GM06990 (cell line): ENCODE data around the gene NSUN6.
A peak's percentile ranks its signal among the peaks of the same experiment; 100 is the strongest.
"Not testable (repeated sequence)": the region's sequence is repeated elsewhere in the genome, so short reads cannot be mapped to it uniquely, and the experiment has no call there.

Experiments
- DNase-seq: peaks from one replicate; pipeline ENCODE4 v3.0.0-alpha.2; 2011; ENCODE audit not compliant: insufficient read length; ENCODE audit errors: extremely low read depth
- H3K27me3 ChIP-seq: replicated peaks from 2 replicates; pipeline ENCODE4 v1.6.0; 2011; ENCODE audit warnings: low read length; ENCODE audit not compliant: control insufficient read depth, insufficient read depth
- H3K36me3 ChIP-seq: 2 replicates; pipeline ENCODE4 v1.5.1; 2011; ENCODE audit warnings: low read length; ENCODE audit not compliant: control insufficient read depth, insufficient read depth
- H3K4me3 ChIP-seq: replicated peaks from 2 replicates; pipeline ENCODE4 v1.5.1; 2011; ENCODE audit warnings: low read depth, mild to moderate bottlenecking, control low read depth, low read length
- TF ChIP-seq, protein P1 (sequence below): IDR thresholded peaks from 2 replicates; pipeline ENCODE4 v1.5.1; 2011; ENCODE audit warnings: low read length, control low read depth, mild to moderate bottlenecking, inconsistent platforms; ENCODE audit not compliant: insufficient read depth, poor library complexity, severe bottlenecking

The NSUN6 gene

DNA sequence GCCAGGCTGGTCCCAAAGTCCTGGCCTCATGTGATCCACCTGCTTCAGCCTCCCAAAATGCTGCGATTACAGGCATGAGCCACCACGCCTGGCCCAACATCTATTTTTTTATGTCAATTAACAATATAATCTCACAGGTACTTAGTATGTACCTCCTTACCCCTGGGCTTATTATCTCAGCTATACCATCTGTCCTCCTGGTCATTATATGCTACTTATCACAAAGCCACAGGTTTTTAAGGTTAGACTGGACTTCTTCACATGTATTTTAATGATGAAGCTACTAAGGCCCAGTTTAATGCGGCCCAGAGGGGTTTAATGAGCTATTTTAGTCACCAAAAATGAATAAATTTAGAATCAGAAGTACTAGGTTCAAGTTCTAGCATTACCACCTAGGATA lies 3.4 kb downstream of the NSUN6 start:
- H3K27me3 ChIP-seq = no peaks in the 10 kb centered on the region
- no peaks in the 10 kb centered on the region; the same call in 1 of the 2 replicates for H3K36me3 ChIP-seq
- H3K4me3 ChIP-seq = no peak overlapping the region
- DNase-seq = no peak
- TF ChIP-seq, protein P1, sequence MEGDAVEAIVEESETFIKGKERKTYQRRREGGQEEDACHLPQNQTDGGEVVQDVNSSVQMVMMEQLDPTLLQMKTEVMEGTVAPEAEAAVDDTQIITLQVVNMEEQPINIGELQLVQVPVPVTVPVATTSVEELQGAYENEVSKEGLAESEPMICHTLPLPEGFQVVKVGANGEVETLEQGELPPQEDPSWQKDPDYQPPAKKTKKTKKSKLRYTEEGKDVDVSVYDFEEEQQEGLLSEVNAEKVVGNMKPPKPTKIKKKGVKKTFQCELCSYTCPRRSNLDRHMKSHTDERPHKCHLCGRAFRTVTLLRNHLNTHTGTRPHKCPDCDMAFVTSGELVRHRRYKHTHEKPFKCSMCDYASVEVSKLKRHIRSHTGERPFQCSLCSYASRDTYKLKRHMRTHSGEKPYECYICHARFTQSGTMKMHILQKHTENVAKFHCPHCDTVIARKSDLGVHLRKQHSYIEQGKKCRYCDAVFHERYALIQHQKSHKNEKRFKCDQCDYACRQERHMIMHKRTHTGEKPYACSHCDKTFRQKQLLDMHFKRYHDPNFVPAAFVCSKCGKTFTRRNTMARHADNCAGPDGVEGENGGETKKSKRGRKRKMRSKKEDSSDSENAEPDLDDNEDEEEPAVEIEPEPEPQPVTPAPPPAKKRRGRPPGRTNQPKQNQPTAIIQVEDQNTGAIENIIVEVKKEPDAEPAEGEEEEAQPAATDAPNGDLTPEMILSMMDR = no peak

DNA sequence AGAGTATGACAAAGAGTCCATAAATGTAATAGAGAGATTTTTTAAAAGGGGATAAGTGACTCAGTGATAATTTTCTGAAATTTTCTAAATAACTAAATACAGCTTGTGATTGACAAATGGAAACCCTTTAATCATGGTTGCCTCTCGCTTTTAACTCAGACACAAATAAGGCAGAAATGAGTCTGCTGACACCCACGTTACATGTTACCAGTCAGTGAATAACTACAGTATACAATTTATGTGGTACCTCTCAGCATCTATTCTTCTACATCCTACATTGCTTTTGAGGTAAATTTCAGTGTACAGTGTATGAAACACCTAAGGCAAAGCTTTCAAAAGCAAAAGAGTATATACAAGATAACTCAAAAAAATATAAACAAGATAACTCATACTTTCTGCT lies 4.2 kb downstream of the NSUN6 start:
- TF ChIP-seq, protein P1 = no peak
- H3K4me3 ChIP-seq = no peak overlapping the region

DNA sequence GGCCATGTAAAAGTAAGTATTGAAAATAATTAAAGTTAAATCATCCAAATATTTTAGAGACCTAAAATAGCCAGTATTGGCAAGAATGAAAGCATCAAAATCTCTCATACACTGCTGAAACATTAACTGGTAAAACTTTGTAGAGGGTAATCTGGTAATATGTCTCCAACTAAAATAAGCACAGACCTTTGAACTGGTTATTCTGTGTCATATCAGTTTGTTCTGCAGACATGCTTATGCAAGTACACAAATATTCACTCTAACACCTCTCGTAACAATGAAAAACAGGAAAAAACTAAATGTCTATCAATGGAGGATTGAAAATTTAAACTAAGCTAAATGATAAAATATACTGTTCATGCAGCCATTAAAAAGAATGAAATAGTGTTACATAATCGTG lies 11.7 kb downstream of the NSUN6 start:
- H3K27me3 ChIP-seq, H3K4me3 ChIP-seq, H3K36me3 ChIP-seq, DNase-seq: not testable (repeated sequence)

More for the DNA sequence above, 4.2 kb downstream of the NSUN6 start:
- no peaks in the 10 kb centered on the region for H3K27me3 ChIP-seq
- DNase-seq = no peak
- no peaks in the 10 kb centered on the region; the same call in 1 of the 2 replicates for H3K36me3 ChIP-seq

DNA sequence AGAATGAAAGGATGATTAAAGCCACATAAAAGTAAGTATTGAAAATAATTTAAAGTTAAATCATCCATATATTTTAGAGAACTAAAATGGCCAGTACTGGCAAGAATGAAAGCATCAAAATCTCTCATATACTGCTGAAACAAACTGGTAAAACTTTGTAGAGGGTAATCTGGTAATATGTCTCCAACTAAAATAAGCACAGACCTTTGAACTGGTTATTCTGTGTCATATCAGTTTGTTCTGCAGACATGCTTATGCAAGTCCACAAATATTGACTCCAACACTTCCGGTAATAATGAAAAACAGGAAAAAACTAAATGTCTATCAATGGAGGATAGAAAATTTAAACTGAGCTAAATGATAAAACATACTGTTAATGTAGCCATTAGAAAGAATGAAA lies 14.0 kb downstream of the NSUN6 start:
- not testable (repeated sequence) for DNase-seq, H3K36me3 ChIP-seq, H3K27me3 ChIP-seq, H3K4me3 ChIP-seq

DNA sequence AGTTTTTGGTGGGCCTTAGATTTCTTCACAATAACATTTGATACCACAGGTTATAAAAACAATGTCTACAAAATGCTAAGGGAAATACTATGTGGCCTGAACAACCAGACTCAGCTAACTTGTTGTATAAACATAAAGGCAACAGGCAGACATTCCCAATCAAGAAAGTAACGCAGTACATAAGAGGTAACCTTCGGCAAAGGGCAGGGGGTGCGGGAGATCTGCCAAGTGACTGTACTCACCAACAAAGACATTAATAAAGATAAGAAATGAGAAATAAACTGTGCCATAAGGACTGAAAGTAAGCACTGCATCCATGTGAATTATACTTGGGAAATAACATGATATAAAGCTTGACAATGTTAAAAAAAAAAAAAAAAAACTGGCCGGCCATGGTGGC lies 15.4 kb downstream of the NSUN6 start:
- TF ChIP-seq, protein P1 = no peak
- no peaks in the 10 kb centered on the region for H3K27me3 ChIP-seq
- no peak for DNase-seq
- no peak overlapping the region for H3K4me3 ChIP-seq
- H3K36me3 ChIP-seq = no peaks in the 10 kb centered on the region; the same call in 1 of the 2 replicates

DNA sequence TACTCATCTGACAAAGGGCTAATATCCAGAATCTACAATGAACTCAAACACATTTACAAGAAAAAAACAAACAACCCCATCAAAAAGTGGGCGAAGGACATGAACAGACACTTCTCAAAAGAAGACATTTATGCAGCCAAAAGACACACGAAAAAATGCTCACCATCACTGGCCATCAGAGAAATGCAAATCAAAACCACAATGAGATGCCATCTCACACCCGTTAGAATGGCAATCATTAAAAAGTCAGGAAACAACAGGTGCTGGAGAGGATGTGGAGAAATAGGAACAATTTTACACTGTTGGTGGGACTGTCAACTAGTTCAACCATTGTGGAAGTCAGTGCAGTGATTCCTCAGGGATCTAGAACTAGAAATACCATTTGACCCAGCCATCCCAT lies 18.9 kb downstream of the NSUN6 start:
- not testable (repeated sequence) for H3K4me3 ChIP-seq, DNase-seq, H3K36me3 ChIP-seq, H3K27me3 ChIP-seq

DNA sequence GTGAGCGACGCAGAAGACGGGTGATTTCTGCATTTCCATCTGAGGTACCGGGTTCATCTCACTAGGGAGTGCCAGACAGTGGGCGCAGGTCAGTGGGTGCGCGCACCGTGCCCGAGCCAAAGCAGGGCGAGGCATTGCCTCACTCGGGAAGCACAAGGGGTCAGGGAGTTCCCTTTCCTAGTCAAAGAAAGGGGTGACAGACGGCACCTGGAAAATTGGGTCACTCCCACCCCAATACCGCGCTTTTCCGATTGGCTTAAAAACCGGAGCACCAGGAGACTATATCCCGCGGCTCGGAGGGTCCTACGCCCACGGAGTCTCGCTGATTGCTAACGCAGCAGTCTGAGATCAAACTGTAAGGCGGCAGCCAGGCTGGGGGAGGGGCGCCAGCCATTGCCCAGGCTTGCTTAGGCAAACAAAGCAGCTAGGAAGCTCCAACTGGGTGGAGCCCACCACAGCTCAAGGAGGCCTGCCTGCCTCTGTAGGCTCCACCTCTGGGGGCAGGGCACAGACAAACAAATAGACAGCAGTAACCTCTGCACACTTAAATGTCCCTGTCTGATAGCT lies 23.9 kb downstream of the NSUN6 start:
- H3K4me3 ChIP-seq = peak overlapping the region; percentile 68
- DNase-seq = peak; percentile 55

DNA sequence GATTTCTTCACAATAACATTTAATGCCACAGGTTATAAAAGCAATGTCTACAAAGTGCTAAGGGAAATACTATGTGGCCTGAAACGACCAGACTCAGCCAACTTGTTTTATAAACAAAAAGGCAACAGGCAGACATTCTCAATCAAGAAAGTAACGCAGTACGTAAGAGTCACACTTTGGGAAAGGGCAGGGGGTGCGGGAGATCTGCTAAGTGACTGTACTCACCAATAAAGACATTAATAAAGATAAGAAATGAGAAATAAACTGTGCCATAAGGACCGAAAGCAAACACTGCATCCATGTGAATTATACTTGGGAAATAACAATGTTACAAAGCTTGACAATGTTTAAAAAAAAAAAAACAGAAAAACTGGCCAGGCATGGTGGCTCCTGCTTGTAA lies 25.5 kb downstream of the NSUN6 start:
- Histone ChIP-seq H3K4me3 (no peak overlapping the region), H3K36me3 (peaks cover 5% of the 10 kb centered on the region; the same call in 1 of the 2 replicates), H3K27me3 (no peaks in the 10 kb centered on the region)
- DNase-seq = no peak
- TF ChIP-seq, protein P1 = no peak

More for the DNA sequence above, 23.9 kb downstream of the NSUN6 start:
- not testable (repeated sequence) for H3K36me3 ChIP-seq, H3K27me3 ChIP-seq

DNA sequence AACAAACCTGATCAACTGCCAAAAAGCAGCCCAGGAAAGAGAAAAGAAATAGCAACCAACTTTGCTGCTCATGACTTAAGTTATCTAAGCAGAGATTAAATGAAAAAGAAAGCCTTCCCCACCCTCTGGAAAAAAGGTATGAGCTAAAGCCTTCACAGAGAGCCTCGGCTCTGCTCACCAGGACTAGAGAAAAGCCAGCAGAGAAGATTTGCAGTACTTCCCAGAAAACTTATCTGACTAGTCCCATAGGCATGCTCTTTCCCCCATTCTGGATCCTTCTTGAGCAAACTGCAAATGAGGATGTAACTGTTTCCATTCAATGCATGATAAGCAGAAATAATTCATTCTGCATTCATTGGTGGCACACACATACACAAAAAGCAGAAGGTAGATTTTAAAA lies 27.7 kb downstream of the NSUN6 start:
- not testable (repeated sequence) for DNase-seq, H3K36me3 ChIP-seq, H3K27me3 ChIP-seq, H3K4me3 ChIP-seq
